CD4-positive, CD25-positive, alpha-beta regulatory T cell (primary cell): ENCODE data around the gene CTCFL. TPM values are rescaled to one million over a fixed set of nuclear protein-coding genes. Genes with fewer than 3 reads are reported as not detected.
A peak's percentile ranks its signal among the peaks of the same experiment; 100 is the strongest.
"Not testable (repeated sequence)": the region's sequence is repeated elsewhere in the genome, so short reads cannot be mapped to it uniquely, and the experiment has no call there.

Experiments
- ATAC-seq, 2 donors: fragments of 150-1000 bp; cut with Tn5 transposase; one replicate each; pipeline ENCODE4 v1.10.0; 2021; ENCODE audit warnings: low read depth in 2 of 2, moderate number of reproducible peaks in 2 of 2, moderate library complexity in 1 of 2
- DNase-seq, 3 donors: peaks; one replicate each; pipeline versions ENCODE4 v3.0.0 to v3.0.0-alpha.2; 2012 to 2022; ENCODE audit warnings: mixed read lengths in 1 of 3
- H3K27ac ChIP-seq: one replicate; pipeline ENCODE4 v1.7.0; 2013; ENCODE audit warnings: mild to moderate bottlenecking, low read length; ENCODE audit not compliant: insufficient read depth, poor library complexity, severe bottlenecking
- H3K27me3 ChIP-seq: one replicate; pipeline ENCODE4 v1.7.0; 2013; ENCODE audit warnings: low read length; ENCODE audit not compliant: control insufficient read depth, insufficient read depth
- H3K36me3 ChIP-seq: one replicate; pipeline ENCODE4 v1.7.0; 2013; ENCODE audit warnings: mild to moderate bottlenecking, low read length, moderate library complexity; ENCODE audit not compliant: control insufficient read depth, insufficient read depth
- H3K4me1 ChIP-seq: 2 replicates; pipeline ENCODE4 v1.7.0; 2013; ENCODE audit warnings: mild to moderate bottlenecking, low read length; ENCODE audit not compliant: insufficient read depth, control insufficient read depth, poor library complexity, severe bottlenecking
- H3K4me3 ChIP-seq: one replicate; pipeline ENCODE4 v1.7.0; 2013; ENCODE audit warnings: low read depth, mild to moderate bottlenecking, low read length, moderate library complexity
- H3K9me3 ChIP-seq, 2 experiments: 1 replicate in 1 of 2; 2 replicates in 1 of 2; pipeline ENCODE4 v1.7.0; 2013; ENCODE audit warnings: low read length in 2 of 2, mild to moderate bottlenecking in 1 of 2, moderate library complexity in 1 of 2; ENCODE audit not compliant: control insufficient read depth in 2 of 2
- H3K27ac Mint-ChIP-seq, 3 donors: one replicate each; pipeline ENCODE4 v1.8.0; 2020 to 2022; ENCODE audit warnings: mild to moderate bottlenecking in 3 of 3, mixed read lengths in 3 of 3, moderate library complexity in 2 of 3
- H3K27me3 Mint-ChIP-seq: one replicate; pipeline ENCODE4 v1.8.0; 2022; ENCODE audit warnings: mild to moderate bottlenecking, mixed read lengths
- H3K36me3 Mint-ChIP-seq: one replicate; pipeline ENCODE4 v1.8.0; 2020; ENCODE audit warnings: mixed read lengths
- H3K4me1 Mint-ChIP-seq, 4 donors: one replicate each; pipeline ENCODE4 v1.8.0; 2020 to 2022; ENCODE audit warnings: mixed read lengths in 4 of 4, mild to moderate bottlenecking in 1 of 4
- H3K4me3 Mint-ChIP-seq, 4 donors: one replicate each; pipeline ENCODE4 v1.8.0; 2020 to 2022; ENCODE audit warnings: mild to moderate bottlenecking in 4 of 4, mixed read lengths in 4 of 4, moderate library complexity in 3 of 4
- H3K9me3 Mint-ChIP-seq, 7 donors: one replicate each; pipeline ENCODE4 v1.8.0; 2020 to 2022; ENCODE audit warnings: mixed read lengths in 7 of 7, mild to moderate bottlenecking in 3 of 7, moderate library complexity in 2 of 7
- polyA plus RNA-seq, 4 donors: library from polyadenylated mRNA; unstranded; fragments of 300-500 nt; fragmentation: Illumina TruSeq; gene quantifications; one replicate each; pipeline ENCODE4 v1.2.3, GENCODE V29; 2021
- total RNA-seq: library from RNA; stranded (reverse); gene quantifications from one replicate; pipeline ENCODE4 v1.2.3, GENCODE V29; 2022

Gene CTCFL
- total and polyA plus RNA-seq, 5 donors from 2014 or later: not detected

DNA sequence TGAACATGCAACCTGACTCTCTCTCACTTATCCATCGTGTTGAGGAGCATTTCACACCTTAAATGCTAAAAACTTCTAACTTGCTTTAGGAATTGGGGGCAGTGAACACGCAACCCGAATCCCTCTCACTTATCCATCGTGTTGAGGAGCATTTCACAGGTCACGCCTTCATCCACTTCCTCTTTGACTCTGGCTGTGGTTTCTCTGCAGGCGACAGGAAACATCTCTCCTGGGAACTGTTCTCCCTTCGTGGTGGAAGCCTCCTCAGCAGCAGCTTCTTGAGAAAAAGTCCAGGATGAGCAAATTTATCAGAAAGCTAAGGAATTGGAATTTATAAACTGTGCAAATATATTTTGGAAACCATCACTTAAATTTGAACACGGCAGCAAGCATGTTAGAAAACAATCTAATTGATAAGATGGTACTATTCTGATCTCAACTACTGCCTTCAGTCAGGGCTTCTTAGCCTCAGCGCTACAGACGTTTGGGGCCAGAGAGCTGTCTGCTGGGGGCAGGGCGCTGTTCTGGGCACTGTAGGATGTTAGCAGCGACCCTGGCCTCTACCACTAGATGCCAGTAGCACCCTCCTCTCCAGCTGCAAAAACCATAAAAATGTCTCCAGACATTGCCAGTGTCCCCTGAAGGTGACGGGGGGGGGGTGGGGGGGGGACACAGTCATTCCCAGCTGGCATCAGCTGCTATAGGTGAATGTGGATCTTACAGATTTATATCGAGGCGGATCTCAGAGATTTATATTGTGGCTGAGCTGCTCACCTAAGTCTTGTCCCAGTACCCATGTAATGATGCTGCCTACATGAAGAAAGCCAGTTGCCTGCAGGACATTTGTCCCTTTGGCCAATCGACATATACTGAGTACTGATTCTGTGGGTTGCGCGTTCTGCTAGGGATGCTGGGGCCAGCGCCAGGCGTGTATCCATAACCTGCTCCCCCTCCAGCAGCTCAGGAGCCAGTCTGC is 26.2 kb downstream of the CTCFL start:
- Mint-ChIP-seq H3K36me3 (no peaks in the 10 kb centered on the region), H3K27ac (peak overlapping the region in 1 of 3 donors; percentile 33), H3K27me3 (peaks cover 46% of the 10 kb centered on the region), H3K4me1 (peaks cover 7 to 14% (median 10%) of the 10 kb centered on the region in 4 donors), H3K9me3 (no peaks in the 10 kb centered on the region), H3K4me3 (no peak overlapping the region)
- H3K27ac ChIP-seq: no peak overlapping the region
- peak in 2 of 3 donors; percentile 20 to 55 for DNase-seq
- no peak overlapping the region for H3K4me3 ChIP-seq
- peaks cover 5% of the 10 kb centered on the region for H3K27me3 ChIP-seq
- no peaks in the 10 kb centered on the region for H3K36me3 ChIP-seq
- peaks cover 5% of the 10 kb centered on the region for H3K4me1 ChIP-seq
- ATAC-seq: peak; percentile 60 to 63
- no peaks in the 10 kb centered on the region for H3K9me3 ChIP-seq

GRCh38 chr20:57496592-57496991 is 28.3 kb downstream of the CTCFL start:
- peaks cover 7 to 14% (median 10%) of the 10 kb centered on the region in 4 donors for H3K4me1 Mint-ChIP-seq
- peaks cover 36% of the 10 kb centered on the region for H3K27me3 Mint-ChIP-seq
- no peaks in the 10 kb centered on the region for H3K9me3 Mint-ChIP-seq
- no peak overlapping the region for H3K27ac Mint-ChIP-seq
- H3K27me3 ChIP-seq: peaks cover 5% of the 10 kb centered on the region
- no peak overlapping the region for H3K27ac ChIP-seq
- no peak for DNase-seq
- no peaks in the 10 kb centered on the region for H3K9me3 ChIP-seq
- H3K4me3 Mint-ChIP-seq: no peak overlapping the region
- H3K4me1 ChIP-seq: peaks cover 5% of the 10 kb centered on the region
- ATAC-seq: no peak
- H3K36me3 ChIP-seq: no peaks in the 10 kb centered on the region
- no peak overlapping the region for H3K4me3 ChIP-seq
- H3K36me3 Mint-ChIP-seq: no peaks in the 10 kb centered on the region

DNA sequence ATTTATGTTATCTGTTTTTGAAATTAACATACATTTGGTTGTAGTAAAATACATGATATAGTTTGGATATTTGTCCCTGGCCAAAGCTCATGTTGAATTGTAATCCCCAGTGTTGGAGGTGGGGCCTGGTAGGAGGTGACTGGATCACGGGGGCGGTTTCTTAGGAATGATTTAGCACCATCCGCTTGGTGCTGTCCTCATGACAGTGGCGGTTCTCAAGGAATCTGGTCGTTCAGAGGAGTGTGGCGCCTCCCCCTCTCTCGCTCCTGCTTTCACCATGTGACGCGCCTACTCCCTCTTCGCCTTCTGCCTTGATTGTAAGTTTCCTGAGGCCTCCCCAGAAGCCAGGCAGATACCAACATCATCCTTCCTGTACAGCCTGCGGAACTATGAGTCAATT is 29.0 kb downstream of the CTCFL start:
- peaks cover 33% of the 10 kb centered on the region for H3K27me3 Mint-ChIP-seq
- ATAC-seq (no peak), DNase-seq (no peak)
- Histone ChIP-seq H3K9me3 (no peaks in the 10 kb centered on the region), H3K27me3 (peaks cover 5% of the 10 kb centered on the region), H3K36me3 (no peaks in the 10 kb centered on the region), H3K4me3 (no peak overlapping the region), H3K4me1 (peaks cover 5% of the 10 kb centered on the region), H3K27ac (no peak overlapping the region)
- no peak overlapping the region for H3K27ac Mint-ChIP-seq
- no peaks in the 10 kb centered on the region for H3K9me3 Mint-ChIP-seq
- H3K4me3 Mint-ChIP-seq: no peak overlapping the region
- peaks cover 7 to 14% (median 10%) of the 10 kb centered on the region in 4 donors for H3K4me1 Mint-ChIP-seq
- H3K36me3 Mint-ChIP-seq: no peaks in the 10 kb centered on the region

- no peak for DNase-seq
- Histone ChIP-seq H3K4me1 (no peaks in the 10 kb centered on the region), H3K27me3 (peaks cover 5% of the 10 kb centered on the region), H3K27ac (no peak overlapping the region), H3K36me3 (no peaks in the 10 kb centered on the region), H3K9me3 (no peaks in the 10 kb centered on the region), H3K4me3 (no peak overlapping the region)
- Mint-ChIP-seq H3K36me3 (no peaks in the 10 kb centered on the region), H3K27ac (no peak overlapping the region), H3K27me3 (peaks cover 29% of the 10 kb centered on the region), H3K4me3 (no peak overlapping the region), H3K9me3 (no peaks in the 10 kb centered on the region), H3K4me1 (peaks cover 3 to 12% (median 5%) of the 10 kb centered on the region in 4 donors)
- ATAC-seq: no peak
These were observed 31.8 kb downstream of the CTCFL start for GRCh38 chr20:57493091-57493615.

- Histone ChIP-seq H3K4me1 (no peaks in the 10 kb centered on the region), H3K36me3 (no peaks in the 10 kb centered on the region), H3K27me3 (no peaks in the 10 kb centered on the region), H3K27ac (no peak overlapping the region), H3K4me3 (no peak overlapping the region), H3K9me3 (no peaks in the 10 kb centered on the region)
- no peaks in the 10 kb centered on the region for H3K9me3 Mint-ChIP-seq
- ATAC-seq (no peak), DNase-seq (no peak)
- H3K4me1 Mint-ChIP-seq: peaks cover 3 to 12% (median 5%) of the 10 kb centered on the region in 4 donors
- H3K27ac Mint-ChIP-seq: no peak overlapping the region
- no peak overlapping the region for H3K4me3 Mint-ChIP-seq
- peaks cover 38% of the 10 kb centered on the region for H3K27me3 Mint-ChIP-seq
- H3K36me3 Mint-ChIP-seq: no peaks in the 10 kb centered on the region
These were observed 33.6 kb downstream of the CTCFL start for GRCh38 chr20:57491373-57491772.

DNA sequence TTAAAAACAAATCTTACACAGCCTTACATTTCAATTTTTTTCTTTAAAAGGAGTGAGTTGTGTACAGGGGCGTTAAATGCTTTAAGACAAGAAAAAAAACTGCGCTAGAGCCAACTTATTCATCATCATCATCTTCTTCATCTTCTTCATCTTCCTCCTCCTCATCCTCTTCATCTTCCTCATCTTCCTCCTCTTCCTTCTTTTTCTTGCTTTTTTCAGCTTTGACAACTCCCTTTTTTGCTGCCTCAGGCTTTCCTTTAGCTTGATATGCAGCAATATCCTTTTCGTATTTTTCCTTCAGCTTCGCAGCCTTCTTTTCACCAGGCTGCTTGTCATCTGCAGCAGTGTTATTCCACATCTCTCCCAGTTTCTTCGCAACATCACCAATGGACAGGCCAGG is 36.7 kb downstream of the CTCFL start:
- not testable (repeated sequence) for H3K4me1 Mint-ChIP-seq, H3K4me3 ChIP-seq, ATAC-seq, H3K9me3 Mint-ChIP-seq, DNase-seq, H3K9me3 ChIP-seq, H3K27me3 ChIP-seq, H3K4me1 ChIP-seq, H3K4me3 Mint-ChIP-seq, H3K36me3 Mint-ChIP-seq, H3K27ac ChIP-seq, H3K27ac Mint-ChIP-seq, H3K36me3 ChIP-seq
- H3K27me3 Mint-ChIP-seq: peaks cover 37% of the 10 kb centered on the region

- no peak for DNase-seq
- Histone ChIP-seq H3K4me3 (no peak overlapping the region), H3K9me3 (no peaks in the 10 kb centered on the region), H3K36me3 (no peaks in the 10 kb centered on the region), H3K27me3 (no peaks in the 10 kb centered on the region), H3K27ac (no peak overlapping the region), H3K4me1 (peaks cover 2% of the 10 kb centered on the region)
- H3K27ac Mint-ChIP-seq: no peak overlapping the region
- H3K36me3 Mint-ChIP-seq: no peaks in the 10 kb centered on the region
- no peak for ATAC-seq
- H3K4me3 Mint-ChIP-seq: no peak overlapping the region
- no peaks in the 10 kb centered on the region for H3K9me3 Mint-ChIP-seq
- peaks cover 0 to 15% (median 6%) of the 10 kb centered on the region in 4 donors for H3K4me1 Mint-ChIP-seq
- H3K27me3 Mint-ChIP-seq: peaks cover 32% of the 10 kb centered on the region
These were observed 39.2 kb downstream of the CTCFL start for GRCh38 chr20:57485770-57486169.
